Neural progenitor cell (in vitro differentiated cells): ENCODE data around the gene MRPS34.

Source experiments
- CTCF ChIP-seq: fragments of 200-600 bp; sonication (generic); IDR thresholded peaks from 2 replicates; pipeline ENCODE4 v1.5.1; 2017; ENCODE audit warnings: antibody characterized with exemption, mild to moderate bottlenecking
- EZH2 ChIP-seq: fragments of 200-600 bp; sonication (generic); IDR thresholded peaks from 2 replicates; pipeline ENCODE4 v1.6.1; 2017; ENCODE audit warnings: antibody characterized with exemption, mild to moderate bottlenecking, moderate library complexity

DNA sequence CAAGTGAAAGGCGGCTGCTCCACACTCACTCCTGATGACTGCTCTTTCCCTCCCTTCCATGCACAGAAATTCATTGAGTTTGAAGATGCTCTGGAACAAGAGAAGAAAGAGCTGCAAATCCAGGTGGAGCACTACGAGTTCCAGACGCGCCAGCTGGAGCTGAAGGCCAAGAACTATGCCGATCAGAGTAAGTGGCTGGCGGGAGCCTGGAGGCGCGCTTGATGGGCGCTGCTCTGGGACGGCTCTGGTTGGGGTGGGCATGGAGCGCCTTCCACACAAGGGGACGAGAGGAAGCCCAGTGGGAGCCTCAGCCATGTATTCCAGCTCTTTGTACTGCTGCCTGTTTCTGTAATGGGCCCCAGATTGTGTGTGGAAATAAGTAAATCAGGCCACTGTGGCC lies 48.4 kb downstream of the MRPS34 start:
- TF ChIP-seq CTCF = no peak
- TF ChIP-seq EZH2 = no peak
